SK-N-SH (cell line): ENCODE data around the gene SLC6A16.

Experiments
- CHD2 ChIP-seq: fragments of 150-350 bp; IDR thresholded peaks from 2 replicates; pipeline ENCODE4 v1.6.1; 2018; ENCODE audit warnings: low read length; ENCODE audit not compliant: partially characterized antibody
- EP300 ChIP-seq, 2 experiments: IDR thresholded peaks; 2 replicates each; pipeline versions ENCODE4 v1.4.0 to v1.6.1; 2012; ENCODE audit warnings: borderline replicate concordance in 1 of 2, low read depth in 1 of 2, low read length in 1 of 2
- EZH2phosphoT487 ChIP-seq: fragments of 200-600 bp; sonication (generic); IDR thresholded peaks from 2 replicates; pipeline ENCODE4 v1.6.1; 2017; ENCODE audit warnings: low read depth, mixed run types, mild to moderate bottlenecking, antibody characterized with exemption, moderate library complexity, borderline replicate concordance
- GABPA ChIP-seq: IDR thresholded peaks from 2 replicates; pipeline ENCODE4 v1.4.0; 2012; ENCODE audit warnings: low read depth, mild to moderate bottlenecking
- GATA2 ChIP-seq: sonication (generic); formaldehyde crosslinking; IDR thresholded peaks from 2 replicates; pipeline ENCODE4 v1.5.0; 2020; ENCODE audit warnings: mild to moderate bottlenecking, missing genetic modification reagents
- JUND ChIP-seq: IDR thresholded peaks from 2 replicates; pipeline ENCODE4 v1.4.0; 2012
- MEF2A ChIP-seq: IDR thresholded peaks from 2 replicates; pipeline ENCODE4 v1.4.0; 2012; ENCODE audit warnings: low read depth, borderline replicate concordance
- POLR2AphosphoS5 ChIP-seq: IDR thresholded peaks from 2 replicates; pipeline ENCODE4 v1.6.1; 2012; ENCODE audit warnings: low read depth, low read length
- RAD21 ChIP-seq: IDR thresholded peaks from 2 replicates; pipeline ENCODE4 v1.6.1; 2012; ENCODE audit warnings: mild to moderate bottlenecking, low read length
- RCOR1 ChIP-seq: fragments of 150-350 bp; IDR thresholded peaks from 2 replicates; pipeline ENCODE4 v1.6.1; 2017; ENCODE audit warnings: antibody characterized with exemption, low read length
- YY1 ChIP-seq: IDR thresholded peaks from 2 replicates; pipeline ENCODE4 v1.4.0; 2012; ENCODE audit warnings: low read depth, mild to moderate bottlenecking
- TF ChIP-seq, protein P1 (sequence below): fragments of 200-600 bp; sonication (generic); IDR thresholded peaks from 2 replicates; pipeline ENCODE4 v1.6.1; 2017; ENCODE audit warnings: antibody characterized with exemption, mild to moderate bottlenecking, moderate library complexity
- TF ChIP-seq, protein P2 (sequence below): IDR thresholded peaks from 2 replicates; pipeline ENCODE4 v1.4.0; 2012; ENCODE audit warnings: low read depth
- TF ChIP-seq, protein P3 (sequence below): IDR thresholded peaks from 2 replicates; pipeline ENCODE4 v1.6.1; 2012; ENCODE audit warnings: mild to moderate bottlenecking, low read depth, low read length, moderate library complexity

DNA sequence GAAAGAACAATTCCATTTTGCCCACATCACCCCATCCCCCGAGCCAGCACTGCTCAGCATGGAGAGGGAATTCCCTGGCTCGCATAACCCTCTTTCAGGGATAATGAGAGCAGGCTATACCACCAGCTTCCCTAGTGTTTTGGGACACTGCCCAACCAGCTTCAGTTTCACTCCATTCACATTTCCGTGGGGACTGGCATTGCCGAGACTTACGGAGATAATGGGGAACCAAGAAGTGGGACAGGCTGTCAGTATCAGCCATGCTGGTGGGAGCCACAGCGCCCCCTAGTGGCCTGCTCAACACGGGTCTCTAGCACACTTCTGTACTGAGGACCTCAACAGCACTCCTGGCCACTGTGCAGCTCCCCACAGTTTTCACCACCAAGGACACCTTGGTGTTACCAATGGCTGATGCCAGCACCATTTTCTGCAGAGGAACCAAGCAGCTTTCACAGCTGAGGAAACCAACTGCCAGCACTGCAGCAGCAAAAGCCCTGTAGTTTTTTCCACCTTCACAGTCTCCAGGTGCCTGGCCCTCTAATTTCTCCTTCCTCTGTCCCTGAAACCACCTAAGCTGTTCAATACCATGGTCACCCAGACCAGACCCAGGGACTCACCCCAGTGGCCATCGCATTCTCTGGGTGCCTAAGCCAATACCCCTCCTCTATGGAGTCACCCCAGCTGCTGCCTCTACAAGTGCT lies 23.7 kb downstream of the SLC6A16 start:
- TF ChIP-seq JUND (no peak), EZH2phosphoT487 (no peak), MEF2A (no peak), EP300 (IDR thresholded peaks at IDR 0.05; ENCODE audit: borderline replicate concordance in 1 of 2, low read depth in 1 of 2, low read length in 1 of 2) (no peak), RCOR1 (no peak), GABPA (no peak), POLR2AphosphoS5 (no peak), CHD2 (no peak), GATA2 (CRISPR knock-in tag) (no peak), YY1 (no peak), RAD21 (peak; percentile 43)
- TF ChIP-seq, protein P1, sequence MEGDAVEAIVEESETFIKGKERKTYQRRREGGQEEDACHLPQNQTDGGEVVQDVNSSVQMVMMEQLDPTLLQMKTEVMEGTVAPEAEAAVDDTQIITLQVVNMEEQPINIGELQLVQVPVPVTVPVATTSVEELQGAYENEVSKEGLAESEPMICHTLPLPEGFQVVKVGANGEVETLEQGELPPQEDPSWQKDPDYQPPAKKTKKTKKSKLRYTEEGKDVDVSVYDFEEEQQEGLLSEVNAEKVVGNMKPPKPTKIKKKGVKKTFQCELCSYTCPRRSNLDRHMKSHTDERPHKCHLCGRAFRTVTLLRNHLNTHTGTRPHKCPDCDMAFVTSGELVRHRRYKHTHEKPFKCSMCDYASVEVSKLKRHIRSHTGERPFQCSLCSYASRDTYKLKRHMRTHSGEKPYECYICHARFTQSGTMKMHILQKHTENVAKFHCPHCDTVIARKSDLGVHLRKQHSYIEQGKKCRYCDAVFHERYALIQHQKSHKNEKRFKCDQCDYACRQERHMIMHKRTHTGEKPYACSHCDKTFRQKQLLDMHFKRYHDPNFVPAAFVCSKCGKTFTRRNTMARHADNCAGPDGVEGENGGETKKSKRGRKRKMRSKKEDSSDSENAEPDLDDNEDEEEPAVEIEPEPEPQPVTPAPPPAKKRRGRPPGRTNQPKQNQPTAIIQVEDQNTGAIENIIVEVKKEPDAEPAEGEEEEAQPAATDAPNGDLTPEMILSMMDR: peak; percentile 81
- TF ChIP-seq, protein P2, sequence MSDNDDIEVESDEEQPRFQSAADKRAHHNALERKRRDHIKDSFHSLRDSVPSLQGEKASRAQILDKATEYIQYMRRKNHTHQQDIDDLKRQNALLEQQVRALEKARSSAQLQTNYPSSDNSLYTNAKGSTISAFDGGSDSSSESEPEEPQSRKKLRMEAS: no peak
- TF ChIP-seq, protein P3, sequence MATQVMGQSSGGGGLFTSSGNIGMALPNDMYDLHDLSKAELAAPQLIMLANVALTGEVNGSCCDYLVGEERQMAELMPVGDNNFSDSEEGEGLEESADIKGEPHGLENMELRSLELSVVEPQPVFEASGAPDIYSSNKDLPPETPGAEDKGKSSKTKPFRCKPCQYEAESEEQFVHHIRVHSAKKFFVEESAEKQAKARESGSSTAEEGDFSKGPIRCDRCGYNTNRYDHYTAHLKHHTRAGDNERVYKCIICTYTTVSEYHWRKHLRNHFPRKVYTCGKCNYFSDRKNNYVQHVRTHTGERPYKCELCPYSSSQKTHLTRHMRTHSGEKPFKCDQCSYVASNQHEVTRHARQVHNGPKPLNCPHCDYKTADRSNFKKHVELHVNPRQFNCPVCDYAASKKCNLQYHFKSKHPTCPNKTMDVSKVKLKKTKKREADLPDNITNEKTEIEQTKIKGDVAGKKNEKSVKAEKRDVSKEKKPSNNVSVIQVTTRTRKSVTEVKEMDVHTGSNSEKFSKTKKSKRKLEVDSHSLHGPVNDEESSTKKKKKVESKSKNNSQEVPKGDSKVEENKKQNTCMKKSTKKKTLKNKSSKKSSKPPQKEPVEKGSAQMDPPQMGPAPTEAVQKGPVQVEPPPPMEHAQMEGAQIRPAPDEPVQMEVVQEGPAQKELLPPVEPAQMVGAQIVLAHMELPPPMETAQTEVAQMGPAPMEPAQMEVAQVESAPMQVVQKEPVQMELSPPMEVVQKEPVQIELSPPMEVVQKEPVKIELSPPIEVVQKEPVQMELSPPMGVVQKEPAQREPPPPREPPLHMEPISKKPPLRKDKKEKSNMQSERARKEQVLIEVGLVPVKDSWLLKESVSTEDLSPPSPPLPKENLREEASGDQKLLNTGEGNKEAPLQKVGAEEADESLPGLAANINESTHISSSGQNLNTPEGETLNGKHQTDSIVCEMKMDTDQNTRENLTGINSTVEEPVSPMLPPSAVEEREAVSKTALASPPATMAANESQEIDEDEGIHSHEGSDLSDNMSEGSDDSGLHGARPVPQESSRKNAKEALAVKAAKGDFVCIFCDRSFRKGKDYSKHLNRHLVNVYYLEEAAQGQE: no peak
